OCI-LY7 (cell line): ENCODE measurements around the gene CTPS1.

ENCODE experiments used
- CTCF ChIP-seq: fragments of 200-600 bp; sonication (generic); conservative IDR thresholded peaks from 2 replicates; pipeline ENCODE4 v1.5.1; 2014; ENCODE audit warnings: mild to moderate bottlenecking, antibody characterized with exemption, low read length, moderate library complexity, mixed read lengths
- EZH2phosphoT487 ChIP-seq: fragments of 200-600 bp; sonication (generic); IDR thresholded peaks from 2 replicates; pipeline ENCODE4 v1.6.1; 2018; ENCODE audit warnings: low read depth, borderline replicate concordance, mild to moderate bottlenecking, mixed run types, antibody characterized with exemption, low read length, moderate library complexity, mixed read lengths

GRCh38 chr1:41053316-41053715, 73.8 kb downstream of the CTPS1 start:
- TF ChIP-seq EZH2phosphoT487 (no peak), CTCF (no peak)
